Measurements from ENCODE around the gene MRPL41.
"Not testable (repeated sequence)": the region's sequence is repeated elsewhere in the genome, so short reads cannot be mapped to it uniquely, and the experiment has no call there.

MRPL41 gene

GRCh38 chr9:137530331-137530730, 21.3 kb upstream of the MRPL41 start:
- no peak overlapping the region for H3K4me3 ChIP-seq (replicated peaks; ENCODE audit: low read depth, low read length)
- no peak for DNase-seq (ENCODE audit: extremely low read depth, low read depth)
- no peak for TF ChIP-seq CTCF (IDR thresholded peaks at IDR 0.05; ENCODE audit: low read depth, low read length, missing control alignments)

- TF ChIP-seq CTCF (IDR thresholded peaks at IDR 0.05; ENCODE audit: low read depth, low read length, missing control alignments): no peak
- H3K4me3 ChIP-seq (replicated peaks; ENCODE audit: low read depth, low read length): no peak overlapping the region
- DNase-seq (ENCODE audit: extremely low read depth, low read depth): no peak
Observed at GRCh38 chr9:137531099-137531765, 20.4 kb upstream of the MRPL41 start.

DNA sequence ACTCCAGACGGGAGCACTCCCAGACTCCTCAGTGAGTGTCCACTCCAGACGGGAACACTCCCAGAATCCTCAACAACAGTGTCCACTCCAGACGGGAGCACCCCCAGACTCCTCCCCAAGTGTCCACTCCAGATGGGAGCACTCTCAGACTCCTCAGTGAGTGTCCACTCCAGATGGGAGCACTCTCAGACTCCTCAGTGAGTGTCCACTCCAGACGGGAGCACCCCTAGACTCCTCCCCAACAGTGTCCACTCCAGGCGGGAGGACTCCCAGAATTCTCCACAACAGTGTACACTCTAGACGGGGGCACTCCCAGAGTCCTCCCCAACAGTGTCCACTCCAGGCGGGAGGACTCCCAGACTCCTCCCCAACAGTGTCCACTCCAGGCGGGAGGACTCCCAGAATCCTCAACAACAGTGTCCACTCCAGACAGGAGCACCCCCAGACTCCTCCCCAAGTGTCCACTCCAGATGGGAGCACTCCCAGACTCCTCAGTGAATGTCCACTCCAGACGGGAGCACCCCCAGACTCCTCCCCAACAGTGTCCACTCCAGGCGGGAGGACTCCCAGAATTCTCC, 18.7 kb upstream of the MRPL41 start:
- H3K4me3 ChIP-seq (replicated peaks; ENCODE audit: low read depth, low read length); DNase-seq (ENCODE audit: extremely low read depth, low read depth): not testable (repeated sequence)

DNA sequence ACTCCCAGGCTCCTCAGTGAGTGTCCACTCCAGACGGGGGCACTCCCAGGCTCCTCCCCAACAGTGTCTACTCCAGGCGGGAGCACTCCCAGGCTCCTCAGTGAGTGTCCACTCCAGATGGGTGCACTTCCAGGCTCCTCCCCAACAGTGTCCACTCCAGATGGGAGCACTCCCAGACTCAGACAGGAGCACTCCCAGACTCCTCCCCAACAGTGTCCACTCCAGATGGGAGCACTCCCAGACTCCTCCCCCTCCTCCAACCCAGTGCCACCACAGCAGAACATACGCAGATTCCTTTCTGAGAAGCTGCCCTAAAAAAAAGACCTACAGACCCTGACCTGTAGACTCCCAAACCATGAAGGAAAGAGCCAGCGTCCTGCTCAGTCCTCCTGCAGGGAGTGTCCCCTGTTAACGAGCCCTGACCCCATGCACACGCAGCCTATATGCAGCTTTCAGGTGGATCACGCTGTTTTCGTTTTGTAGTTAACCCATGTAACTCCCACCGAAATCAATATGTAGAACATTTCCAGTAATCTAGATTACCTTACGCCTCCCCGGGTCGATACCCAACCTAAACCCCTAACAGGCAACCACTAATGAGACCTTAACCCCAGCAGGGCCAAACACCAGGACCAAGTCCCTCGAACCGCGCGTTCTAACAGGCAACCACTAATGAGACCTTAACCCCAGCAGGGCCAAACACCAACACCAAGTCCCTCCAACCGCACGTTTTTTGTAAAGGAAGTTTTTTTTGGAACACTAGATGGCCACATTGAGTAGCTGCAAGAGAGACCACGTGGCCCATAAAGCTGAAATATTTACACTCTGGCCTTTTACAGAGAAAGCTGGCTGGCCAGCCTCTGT, 17.2 kb upstream of the MRPL41 start:
- H3K4me3 ChIP-seq (replicated peaks; ENCODE audit: low read depth, low read length): no peak overlapping the region
- TF ChIP-seq CTCF (IDR thresholded peaks at IDR 0.05; ENCODE audit: low read depth, low read length, missing control alignments): peak; percentile 74
- peak; percentile 52 for DNase-seq (ENCODE audit: extremely low read depth, low read depth)

- no peak for DNase-seq (ENCODE audit: extremely low read depth, low read depth)
- TF ChIP-seq CTCF (IDR thresholded peaks at IDR 0.05; ENCODE audit: low read depth, low read length, missing control alignments): no peak
- no peak overlapping the region for H3K4me3 ChIP-seq (replicated peaks; ENCODE audit: low read depth, low read length)
Observed at GRCh38 chr9:137535120-137535428, 16.6 kb upstream of the MRPL41 start.

DNA sequence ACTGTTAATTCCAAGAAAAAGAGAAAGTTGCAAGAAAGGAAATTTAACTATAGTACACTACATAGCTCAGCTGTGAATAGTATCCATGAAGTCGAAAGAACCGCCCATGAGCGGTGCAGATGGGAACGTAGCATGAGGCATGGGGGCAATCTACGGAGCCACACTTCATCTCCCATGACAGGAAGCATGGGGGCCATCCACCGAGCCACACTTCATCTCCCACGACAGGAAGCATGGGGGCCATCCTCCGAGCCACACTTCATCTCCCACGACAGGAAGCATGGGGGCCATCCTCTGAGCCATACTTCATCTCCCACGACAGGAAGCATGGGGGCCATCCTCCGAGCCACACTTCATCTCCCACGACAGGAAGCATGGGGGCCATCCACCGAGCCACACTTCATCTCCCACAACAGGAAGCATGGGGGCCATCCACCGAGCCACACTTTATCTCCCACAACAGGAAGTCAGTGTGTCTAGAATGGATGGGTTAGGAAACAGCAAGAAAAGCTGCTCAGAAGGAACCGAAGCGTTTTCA, 15.0 kb upstream of the MRPL41 start:
- not testable (repeated sequence) for DNase-seq (ENCODE audit: extremely low read depth, low read depth); H3K4me3 ChIP-seq (replicated peaks; ENCODE audit: low read depth, low read length)

DNA sequence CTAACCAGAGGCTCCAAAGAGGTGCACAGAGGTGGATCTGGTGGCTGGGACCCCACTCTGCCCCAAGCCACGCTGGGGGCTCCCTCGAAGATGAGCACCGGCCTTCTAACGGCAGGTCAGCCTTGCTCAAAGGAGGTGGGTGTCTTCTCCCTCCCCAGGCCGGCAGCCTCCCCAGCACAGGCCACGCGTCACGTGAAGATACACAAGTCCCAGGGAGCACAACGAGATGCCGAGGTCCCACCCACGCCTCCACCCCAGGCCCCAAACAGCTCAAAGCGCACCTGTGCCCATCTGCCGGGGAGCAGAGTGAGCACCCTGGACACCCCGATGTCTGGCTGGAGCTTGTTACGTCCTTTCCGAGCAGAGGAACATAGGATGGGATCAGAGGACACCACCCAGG, 13.6 kb upstream of the MRPL41 start:
- no peak for DNase-seq (ENCODE audit: extremely low read depth, low read depth)
- TF ChIP-seq CTCF (IDR thresholded peaks at IDR 0.05; ENCODE audit: low read depth, low read length, missing control alignments): no peak
- no peak overlapping the region for H3K4me3 ChIP-seq (replicated peaks; ENCODE audit: low read depth, low read length)

Data from HFF-Myc (cell line).